PC-3 (cell line): ENCODE measurements around the gene CEBPE.

Experiments used
- EZH2 ChIP-seq: fragments of 300-600 bp; sonication (generic); IDR thresholded peaks from one replicate; pipeline ENCODE4 v1.6.1; 2017; ENCODE audit warnings: antibody characterized with exemption, mild to moderate bottlenecking, low read length; ENCODE audit not compliant: unreplicated experiment
- EZH2phosphoT487 ChIP-seq: fragments of 300-600 bp; sonication (generic); IDR thresholded peaks from 2 replicates; pipeline ENCODE4 v1.6.1; 2018; ENCODE audit warnings: mild to moderate bottlenecking, antibody characterized with exemption, low read length, borderline replicate concordance
- TF ChIP-seq, protein P1 (sequence below): fragments of 300-600 bp; sonication (generic); conservative IDR thresholded peaks from 2 replicates; pipeline ENCODE4 v1.5.1; 2017; ENCODE audit warnings: antibody characterized with exemption, low read depth, mild to moderate bottlenecking, low read length

DNA sequence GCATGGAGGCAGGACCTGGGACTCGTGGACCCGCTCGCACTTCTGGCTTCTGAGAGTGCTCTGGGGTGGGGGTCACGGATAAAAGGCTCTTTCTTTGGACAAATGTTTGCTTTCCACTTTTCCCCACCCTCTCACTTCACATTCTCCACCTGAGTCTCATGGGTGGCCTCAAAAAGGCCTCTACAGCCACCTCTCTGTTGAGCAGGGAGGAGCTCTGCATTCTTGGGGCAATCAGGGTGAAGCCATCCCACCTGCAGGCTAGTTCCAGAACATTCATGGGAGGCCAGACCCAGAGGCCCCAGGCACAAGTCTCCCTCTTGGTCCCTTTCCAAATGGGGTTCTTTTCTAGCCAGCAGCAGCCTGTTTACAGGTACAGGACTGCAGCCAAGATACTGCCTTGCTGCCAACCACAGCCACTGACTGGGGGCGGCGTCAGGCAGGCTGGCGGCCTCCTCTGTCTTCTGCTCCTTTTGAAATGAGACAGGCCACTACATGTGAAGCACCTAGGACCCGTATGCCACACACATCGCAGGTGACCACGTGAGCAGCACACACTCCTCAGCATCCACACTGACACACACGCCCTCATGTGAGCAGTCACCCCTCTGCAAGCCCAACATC is 18.2 kb upstream of the CEBPE start:
- TF ChIP-seq EZH2 = no peak
- TF ChIP-seq, protein P1, sequence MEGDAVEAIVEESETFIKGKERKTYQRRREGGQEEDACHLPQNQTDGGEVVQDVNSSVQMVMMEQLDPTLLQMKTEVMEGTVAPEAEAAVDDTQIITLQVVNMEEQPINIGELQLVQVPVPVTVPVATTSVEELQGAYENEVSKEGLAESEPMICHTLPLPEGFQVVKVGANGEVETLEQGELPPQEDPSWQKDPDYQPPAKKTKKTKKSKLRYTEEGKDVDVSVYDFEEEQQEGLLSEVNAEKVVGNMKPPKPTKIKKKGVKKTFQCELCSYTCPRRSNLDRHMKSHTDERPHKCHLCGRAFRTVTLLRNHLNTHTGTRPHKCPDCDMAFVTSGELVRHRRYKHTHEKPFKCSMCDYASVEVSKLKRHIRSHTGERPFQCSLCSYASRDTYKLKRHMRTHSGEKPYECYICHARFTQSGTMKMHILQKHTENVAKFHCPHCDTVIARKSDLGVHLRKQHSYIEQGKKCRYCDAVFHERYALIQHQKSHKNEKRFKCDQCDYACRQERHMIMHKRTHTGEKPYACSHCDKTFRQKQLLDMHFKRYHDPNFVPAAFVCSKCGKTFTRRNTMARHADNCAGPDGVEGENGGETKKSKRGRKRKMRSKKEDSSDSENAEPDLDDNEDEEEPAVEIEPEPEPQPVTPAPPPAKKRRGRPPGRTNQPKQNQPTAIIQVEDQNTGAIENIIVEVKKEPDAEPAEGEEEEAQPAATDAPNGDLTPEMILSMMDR = no peak
- no peak for TF ChIP-seq EZH2phosphoT487
